Lower leg skin (tissue), 3 donors: ENCODE data around the gene TBC1D9.

ENCODE experiments used
- POLR2A ChIP-seq, 2 donors: fragments of 450-650 bp; IDR thresholded peaks; one replicate each; pipeline ENCODE4 v1.6.1; 2016 to 2017; ENCODE audit warnings: antibody characterized with exemption in 2 of 2, mild to moderate bottlenecking in 1 of 2, moderate library complexity in 1 of 2
- TF ChIP-seq, protein P1 (sequence below), 3 donors: fragments of 450-650 bp; IDR thresholded peaks; one replicate each; pipeline ENCODE4 v1.5.1; 2016; ENCODE audit warnings: antibody characterized with exemption in 3 of 3, mild to moderate bottlenecking in 3 of 3, moderate library complexity in 2 of 3

DNA sequence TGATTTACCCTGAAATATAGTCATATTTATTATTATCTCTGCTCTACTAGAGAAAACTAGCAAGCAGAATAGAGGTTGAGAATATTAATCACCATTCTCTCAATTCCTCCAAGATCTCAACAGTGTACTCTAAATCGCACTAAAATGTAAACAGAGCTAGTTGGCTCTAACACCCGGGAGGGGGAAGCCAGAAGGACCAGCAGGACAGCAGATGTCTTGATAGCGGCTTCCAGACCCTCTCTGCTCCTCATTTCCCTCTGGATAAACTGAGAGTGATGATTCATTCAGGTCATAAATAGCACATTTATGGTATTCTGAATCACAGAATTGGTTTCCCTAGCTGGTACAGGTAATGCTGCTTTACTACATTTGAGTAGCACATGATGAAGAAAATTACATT, 82.5 kb downstream of the TBC1D9 start:
- no peak for TF ChIP-seq POLR2A (IDR thresholded peaks at IDR 0.05)
- TF ChIP-seq, protein P1, sequence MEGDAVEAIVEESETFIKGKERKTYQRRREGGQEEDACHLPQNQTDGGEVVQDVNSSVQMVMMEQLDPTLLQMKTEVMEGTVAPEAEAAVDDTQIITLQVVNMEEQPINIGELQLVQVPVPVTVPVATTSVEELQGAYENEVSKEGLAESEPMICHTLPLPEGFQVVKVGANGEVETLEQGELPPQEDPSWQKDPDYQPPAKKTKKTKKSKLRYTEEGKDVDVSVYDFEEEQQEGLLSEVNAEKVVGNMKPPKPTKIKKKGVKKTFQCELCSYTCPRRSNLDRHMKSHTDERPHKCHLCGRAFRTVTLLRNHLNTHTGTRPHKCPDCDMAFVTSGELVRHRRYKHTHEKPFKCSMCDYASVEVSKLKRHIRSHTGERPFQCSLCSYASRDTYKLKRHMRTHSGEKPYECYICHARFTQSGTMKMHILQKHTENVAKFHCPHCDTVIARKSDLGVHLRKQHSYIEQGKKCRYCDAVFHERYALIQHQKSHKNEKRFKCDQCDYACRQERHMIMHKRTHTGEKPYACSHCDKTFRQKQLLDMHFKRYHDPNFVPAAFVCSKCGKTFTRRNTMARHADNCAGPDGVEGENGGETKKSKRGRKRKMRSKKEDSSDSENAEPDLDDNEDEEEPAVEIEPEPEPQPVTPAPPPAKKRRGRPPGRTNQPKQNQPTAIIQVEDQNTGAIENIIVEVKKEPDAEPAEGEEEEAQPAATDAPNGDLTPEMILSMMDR (IDR thresholded peaks at IDR 0.05): no peak
